ENCODE results near the gene FSTL4. TPM values are rescaled to one million over a fixed set of nuclear protein-coding genes. Genes with fewer than 3 reads are reported as not detected.
"Not testable (repeated sequence)": the region's sequence is repeated elsewhere in the genome, so short reads cannot be mapped to it uniquely, and the experiment has no call there.

The FSTL4 gene
- total and polyA plus RNA-seq, 5 experiments from 2014 or later: 1.5 to 1.6 TPM; not detected in 3

DNA sequence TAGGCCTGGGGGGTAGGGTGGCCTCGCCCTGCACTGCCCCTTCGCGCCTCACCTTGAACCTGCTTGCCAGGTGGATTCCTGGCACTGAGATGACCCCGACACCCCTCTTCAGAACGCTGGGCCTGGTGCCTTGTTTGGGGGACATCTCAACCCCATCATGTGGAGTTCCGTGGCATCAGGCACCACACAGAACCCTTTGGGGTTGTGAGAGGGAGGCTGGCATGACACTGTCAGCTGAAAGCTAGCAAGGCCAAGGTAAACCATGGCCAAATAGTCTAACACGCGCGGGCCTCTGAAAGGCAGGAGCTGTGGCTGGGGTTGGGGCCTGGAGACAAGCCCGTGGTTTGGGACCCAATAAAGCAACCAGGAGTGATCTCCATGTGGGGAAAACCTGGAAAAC is 163.2 kb downstream of the FSTL4 start:
- Mint-ChIP-seq H3K4me1 (no peaks in the 10 kb centered on the region), H3K4me3 (no peak overlapping the region), H3K27ac (no peak overlapping the region), H3K36me3 (no peaks in the 10 kb centered on the region), H3K27me3 (peaks cover 0 to 11% (median 10%) of the 10 kb centered on the region in 5 donors), H3K9me3 (no peaks in the 10 kb centered on the region)
- DNase-seq (no peak), ATAC-seq (no peak)
- POLR2A ChIA-PET: no interaction called here

DNA sequence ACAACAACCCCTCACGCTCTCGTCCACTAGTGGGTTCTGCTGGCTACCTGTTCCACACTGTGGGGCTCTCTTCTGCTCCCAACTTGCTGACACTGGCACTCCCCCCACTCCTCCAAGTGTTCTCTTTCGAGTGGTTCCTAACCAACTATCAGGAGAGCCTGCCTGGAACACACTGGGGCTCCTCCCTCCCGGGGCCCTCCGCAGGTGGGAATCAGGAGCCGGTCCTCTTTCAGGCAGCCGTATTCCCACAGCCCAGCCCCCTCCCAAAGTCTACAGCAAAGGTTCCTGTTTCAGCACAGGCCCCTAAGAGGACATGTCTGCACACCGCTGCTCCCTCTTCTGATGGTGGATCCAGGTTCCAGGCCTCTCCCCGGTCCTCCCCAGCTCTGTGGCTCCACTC is 165.9 kb downstream of the FSTL4 start:
- Mint-ChIP-seq H3K36me3 (no peaks in the 10 kb centered on the region), H3K4me3 (no peak overlapping the region), H3K4me1 (no peaks in the 10 kb centered on the region), H3K27ac (no peak overlapping the region), H3K9me3 (no peaks in the 10 kb centered on the region), H3K27me3 (peaks cover 2 to 11% (median 6%) of the 10 kb centered on the region in 5 donors)
- POLR2A ChIA-PET: no interaction called here
- ATAC-seq: no peak
- DNase-seq: no peak

DNA sequence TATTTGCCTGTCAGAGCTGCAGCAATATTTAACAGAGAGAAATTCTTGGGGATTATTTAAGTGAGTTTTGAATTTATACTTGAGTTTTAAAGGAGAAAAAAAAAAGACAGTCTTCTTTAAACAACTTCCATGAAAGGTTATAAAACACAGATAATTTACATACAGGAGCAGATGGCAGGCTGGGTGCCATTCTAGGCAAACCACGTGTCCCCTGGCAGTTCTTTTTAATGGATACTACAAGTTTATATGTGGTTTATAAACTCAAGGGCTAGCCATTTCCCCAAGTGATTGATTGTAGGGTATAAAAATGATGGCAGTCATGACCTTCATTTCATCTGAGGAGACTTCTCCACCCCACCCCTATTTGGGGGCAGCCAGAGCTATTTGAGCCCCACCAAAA is 166.6 kb downstream of the FSTL4 start:
- ATAC-seq (no peak), DNase-seq (no peak)
- no peak overlapping the region for H3K4me3 Mint-ChIP-seq
- POLR2A ChIA-PET: no interaction called here
- H3K27me3 Mint-ChIP-seq: peaks cover 2 to 6% (median 4%) of the 10 kb centered on the region in 5 donors
- no peaks in the 10 kb centered on the region for H3K4me1 Mint-ChIP-seq
- H3K9me3 Mint-ChIP-seq: no peaks in the 10 kb centered on the region
- no peak overlapping the region for H3K27ac Mint-ChIP-seq
- no peaks in the 10 kb centered on the region for H3K36me3 Mint-ChIP-seq

DNA sequence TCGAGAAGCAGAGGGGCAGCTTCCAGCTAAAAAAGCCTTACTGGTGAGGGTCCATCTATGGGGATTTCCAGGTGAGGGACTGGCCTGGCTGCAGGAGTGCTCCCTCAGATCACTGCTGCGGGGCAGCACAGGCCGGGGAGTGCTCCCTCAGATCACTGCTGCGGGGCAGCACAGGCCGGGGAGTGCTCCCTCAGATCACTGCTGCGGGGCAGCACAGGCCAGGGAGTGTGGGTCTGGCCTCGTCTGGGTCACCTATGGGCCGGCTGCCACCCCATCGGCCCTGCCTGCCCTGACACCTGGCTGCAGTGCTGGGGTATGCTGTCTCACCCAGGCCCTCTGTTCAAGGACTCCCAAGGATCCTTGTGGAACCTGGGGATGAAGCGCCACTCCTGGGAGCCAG is 167.1 kb downstream of the FSTL4 start:
- H3K36me3 Mint-ChIP-seq, H3K27me3 Mint-ChIP-seq, H3K4me1 Mint-ChIP-seq, H3K27ac Mint-ChIP-seq, ATAC-seq, DNase-seq, H3K9me3 Mint-ChIP-seq, H3K4me3 Mint-ChIP-seq, POLR2A ChIA-PET: not testable (repeated sequence)

DNA sequence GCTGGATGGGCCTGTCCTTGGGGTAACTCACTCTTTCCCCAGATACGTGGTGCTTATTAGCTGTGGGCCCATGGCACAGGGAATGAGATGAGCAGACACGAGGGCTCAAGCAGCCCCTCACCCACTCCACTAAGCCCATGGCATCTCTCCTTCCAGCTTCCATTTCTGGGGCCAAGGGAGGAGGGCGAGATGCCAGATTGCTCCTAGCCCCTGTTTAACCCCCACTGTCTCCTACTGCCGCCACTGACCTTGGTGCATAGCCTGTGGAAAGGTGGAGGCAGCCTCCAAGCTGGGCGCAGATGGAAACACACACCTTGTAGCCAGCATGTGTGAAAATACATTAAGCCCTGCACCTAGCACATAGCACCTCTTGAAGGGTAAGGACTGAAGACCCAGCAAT is 167.6 kb downstream of the FSTL4 start:
- Mint-ChIP-seq H3K36me3 (no peaks in the 10 kb centered on the region), H3K4me1 (no peaks in the 10 kb centered on the region), H3K27me3 (peaks cover 0 to 2% (median 1%) of the 10 kb centered on the region in 5 donors), H3K9me3 (no peaks in the 10 kb centered on the region), H3K27ac (no peak overlapping the region), H3K4me3 (no peak overlapping the region)
- POLR2A ChIA-PET: no interaction called here
- no peak for DNase-seq
- no peak for ATAC-seq

DNA sequence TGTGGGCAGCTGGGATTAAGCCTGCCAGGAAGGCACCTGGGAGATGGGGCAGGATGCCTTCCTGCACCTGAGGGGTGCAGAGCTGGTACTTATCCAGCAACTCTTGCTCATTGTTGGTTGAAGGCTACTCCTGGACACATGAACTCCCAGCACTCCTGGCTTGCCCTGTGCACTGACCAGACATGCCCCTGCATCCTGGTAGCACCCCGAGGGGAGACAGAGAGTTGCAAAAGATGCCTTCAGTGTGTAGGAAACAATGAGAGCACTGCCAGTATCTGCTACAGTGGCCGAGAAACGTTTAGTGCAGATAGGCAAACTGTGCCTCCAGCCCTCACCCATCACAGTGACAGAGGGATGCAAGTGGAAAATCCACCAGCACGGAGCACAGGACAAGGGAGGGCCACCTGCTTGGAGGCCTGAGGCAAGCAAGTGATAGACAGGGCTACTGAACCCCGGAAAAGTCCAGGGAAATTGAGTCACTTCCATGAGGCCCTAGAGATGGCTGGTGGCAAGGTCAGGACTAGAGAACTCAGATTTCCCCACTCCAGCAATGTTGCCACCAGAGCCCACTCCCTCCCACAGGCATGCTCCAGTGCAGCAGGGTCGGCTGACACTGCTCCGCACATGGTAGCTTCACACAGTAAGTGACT is 171.1 kb downstream of the FSTL4 start:
- no peak for DNase-seq
- Mint-ChIP-seq H3K36me3 (no peaks in the 10 kb centered on the region), H3K4me1 (no peaks in the 10 kb centered on the region), H3K27ac (no peak overlapping the region), H3K27me3 (peaks cover 0 to 7% (median 3%) of the 10 kb centered on the region in 5 donors), H3K9me3 (no peaks in the 10 kb centered on the region), H3K4me3 (no peak overlapping the region)
- POLR2A ChIA-PET: no interaction called here
- no peak for ATAC-seq

DNA sequence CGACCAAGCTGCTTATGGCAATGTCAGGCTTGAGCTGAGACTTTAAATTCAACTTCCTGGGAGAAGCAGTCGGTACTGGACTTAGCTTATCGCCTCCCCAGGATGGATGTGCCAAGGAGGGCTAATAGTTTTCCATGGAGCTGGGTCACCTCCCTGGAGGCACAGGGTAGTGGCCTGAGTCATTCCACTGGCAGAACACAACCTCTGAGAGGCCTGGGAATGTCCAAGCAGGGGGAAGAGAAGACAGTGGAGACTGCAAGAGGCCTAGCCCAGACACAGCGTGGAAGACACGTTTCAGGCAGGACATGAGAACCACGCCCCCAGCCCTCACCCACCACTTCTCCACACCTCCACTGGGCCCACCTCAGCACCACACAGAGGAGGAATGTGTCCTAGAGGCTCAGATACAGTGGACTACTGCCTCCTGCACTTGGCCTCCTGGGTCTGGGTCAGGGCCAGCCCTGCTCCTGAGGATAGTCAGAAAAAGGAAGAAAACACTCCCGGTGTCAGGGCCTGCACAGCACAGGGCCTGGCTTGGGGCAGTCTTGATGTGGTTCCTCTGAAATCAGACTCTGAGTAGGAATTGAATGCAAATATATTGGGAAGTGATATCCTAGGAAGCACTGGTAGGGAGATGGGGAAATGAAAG is 171.8 kb downstream of the FSTL4 start:
- Mint-ChIP-seq H3K27me3 (peaks cover 0 to 7% (median 3%) of the 10 kb centered on the region in 5 donors), H3K27ac (no peak overlapping the region), H3K4me1 (no peaks in the 10 kb centered on the region), H3K4me3 (no peak overlapping the region), H3K36me3 (no peaks in the 10 kb centered on the region), H3K9me3 (no peaks in the 10 kb centered on the region)
- ATAC-seq (no peak), DNase-seq (no peak)
- POLR2A ChIA-PET: no interaction called here

DNA sequence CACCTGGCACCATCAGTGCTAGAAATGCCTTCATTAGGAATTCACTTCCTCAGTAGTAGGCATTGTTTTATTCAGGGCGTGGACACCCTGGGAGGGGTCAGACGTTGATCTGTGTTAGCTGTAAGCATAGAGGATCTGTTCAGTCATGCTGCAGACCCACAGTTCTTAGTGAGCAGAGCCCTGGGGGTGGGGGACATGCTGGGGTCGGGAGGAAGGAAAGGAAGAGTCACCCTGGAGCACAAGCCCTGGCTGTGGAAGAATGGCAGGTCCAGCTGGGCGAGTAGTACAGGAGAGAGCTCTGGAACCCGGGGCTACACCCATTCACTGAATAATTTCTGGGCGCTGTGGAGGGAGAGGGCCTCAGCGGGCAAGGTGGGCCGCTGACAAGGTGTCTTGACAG is 172.5 kb downstream of the FSTL4 start:
- H3K4me3 Mint-ChIP-seq: no peak overlapping the region

DNA sequence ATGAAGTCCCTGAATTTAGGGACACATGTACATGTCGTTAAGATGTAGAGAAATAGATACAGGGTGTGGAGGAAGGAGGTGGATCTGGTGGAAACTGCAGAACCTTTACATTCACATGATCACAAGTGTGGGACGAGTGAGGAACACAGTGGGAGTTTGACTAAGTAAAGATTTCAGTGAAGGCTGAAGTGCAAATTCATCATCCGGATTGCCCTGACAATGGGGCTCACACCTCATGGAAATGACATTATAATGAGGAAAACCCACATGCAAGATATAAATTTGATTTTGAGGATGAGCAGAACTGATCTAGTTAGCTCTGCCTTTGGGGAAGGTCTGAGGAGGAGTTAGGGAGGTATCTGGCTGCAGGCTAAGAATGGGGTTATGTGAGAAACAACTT is 173.9 kb downstream of the FSTL4 start:
- no peak for ATAC-seq
- Mint-ChIP-seq H3K27me3 (peaks cover 0 to 6% (median 5%) of the 10 kb centered on the region in 5 donors), H3K4me1 (peaks cover 0 to 3% (median 0%) of the 10 kb centered on the region in 4 donors), H3K9me3 (no peaks in the 10 kb centered on the region), H3K27ac (no peak overlapping the region), H3K36me3 (no peaks in the 10 kb centered on the region), H3K4me3 (no peak overlapping the region)
- DNase-seq: no peak
- POLR2A ChIA-PET: no interaction called here

More for the DNA sequence above, 172.5 kb downstream of the FSTL4 start:
- ATAC-seq (no peak), DNase-seq (no peak)
- POLR2A ChIA-PET: no interaction called here
- no peaks in the 10 kb centered on the region for H3K36me3 Mint-ChIP-seq
- no peak overlapping the region for H3K27ac Mint-ChIP-seq
- peaks cover 0 to 2% (median 0%) of the 10 kb centered on the region in 4 donors for H3K4me1 Mint-ChIP-seq
- no peaks in the 10 kb centered on the region for H3K9me3 Mint-ChIP-seq
- H3K27me3 Mint-ChIP-seq: peaks cover 0 to 7% (median 3%) of the 10 kb centered on the region in 5 donors

DNA sequence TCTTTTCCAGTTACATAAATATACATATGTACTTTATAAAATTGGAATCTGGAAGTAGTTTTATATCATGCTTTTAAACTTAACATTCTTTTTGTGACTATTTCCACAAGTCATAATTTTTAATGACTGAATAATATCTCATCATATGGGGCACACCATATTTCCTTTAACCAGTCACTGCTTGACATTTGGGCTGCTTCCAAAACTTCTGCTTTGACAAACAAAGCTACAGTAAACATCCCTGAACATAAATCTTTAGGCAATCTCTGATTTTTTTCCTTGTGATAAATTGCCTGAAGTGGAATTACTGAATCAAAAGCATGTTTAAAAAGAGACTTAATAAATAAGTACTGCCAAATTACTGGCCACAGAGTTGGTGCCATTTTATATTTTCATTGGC is 178.0 kb downstream of the FSTL4 start:
- POLR2A ChIA-PET: no interaction called here
- H3K9me3 Mint-ChIP-seq: no peaks in the 10 kb centered on the region
- no peak overlapping the region for H3K4me3 Mint-ChIP-seq
- H3K4me1 Mint-ChIP-seq: peaks cover 0 to 3% (median 0%) of the 10 kb centered on the region in 4 donors
- ATAC-seq (no peak), DNase-seq (no peak)
- H3K36me3 Mint-ChIP-seq: no peaks in the 10 kb centered on the region
- peaks cover 0 to 9% (median 5%) of the 10 kb centered on the region in 5 donors for H3K27me3 Mint-ChIP-seq
- no peak overlapping the region for H3K27ac Mint-ChIP-seq

DNA sequence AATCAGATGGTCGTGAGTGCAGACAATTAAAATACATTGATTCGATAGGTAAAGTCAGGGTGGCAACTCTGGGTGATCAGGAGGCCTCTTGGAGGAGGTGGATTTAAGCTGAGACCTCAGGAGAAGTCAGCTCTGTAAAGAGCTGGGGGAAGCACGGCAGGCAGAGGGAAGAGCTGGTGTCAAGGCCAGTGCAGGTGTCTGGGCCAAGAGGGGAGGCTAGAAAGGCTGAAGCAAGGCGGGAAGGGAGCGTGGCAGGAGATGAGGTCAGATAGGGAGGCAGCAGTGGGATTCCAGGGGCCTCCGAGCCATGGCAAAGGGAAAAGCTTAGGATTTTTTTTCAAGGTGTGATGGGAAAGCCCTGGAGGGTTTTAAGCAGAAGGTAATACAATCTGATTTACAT is 178.7 kb downstream of the FSTL4 start:
- H3K4me3 Mint-ChIP-seq: no peak overlapping the region
- peaks cover 0 to 9% (median 5%) of the 10 kb centered on the region in 5 donors for H3K27me3 Mint-ChIP-seq
- H3K4me1 Mint-ChIP-seq: peaks cover 0 to 3% (median 0%) of the 10 kb centered on the region in 4 donors
- H3K9me3 Mint-ChIP-seq: no peaks in the 10 kb centered on the region
- no peak overlapping the region for H3K27ac Mint-ChIP-seq
- DNase-seq: no peak
- no peaks in the 10 kb centered on the region for H3K36me3 Mint-ChIP-seq
- ATAC-seq: no peak
- POLR2A ChIA-PET: no interaction called here

DNA sequence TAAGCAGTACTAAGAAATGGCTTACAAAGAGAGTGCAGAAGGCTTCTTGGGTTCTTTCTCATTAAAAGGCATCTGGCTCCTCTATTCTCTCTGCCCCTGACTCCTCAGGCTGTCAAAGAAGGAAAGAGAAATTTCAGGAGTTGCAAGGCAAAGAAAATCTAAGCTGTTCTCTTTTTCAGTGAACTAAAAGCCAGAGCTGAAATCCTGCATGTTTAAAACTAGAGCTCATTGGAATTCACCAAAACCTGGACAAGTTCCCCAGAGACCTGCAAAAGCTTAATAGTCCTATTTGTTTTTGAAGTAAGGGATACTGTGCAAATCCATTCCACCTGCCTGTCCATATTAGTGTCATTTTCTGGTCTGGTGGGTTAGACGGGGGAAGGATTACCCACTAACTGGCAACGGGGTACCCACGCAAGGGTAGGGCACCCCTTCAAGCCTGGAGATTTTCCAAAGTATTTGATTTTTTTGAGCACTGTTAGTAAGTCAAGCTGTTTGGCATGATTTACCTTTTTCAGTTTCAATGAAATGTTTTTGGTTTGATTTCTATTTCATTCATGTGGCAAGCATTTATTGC is 179.3 kb downstream of the FSTL4 start:
- H3K9me3 Mint-ChIP-seq: no peaks in the 10 kb centered on the region
- no peak overlapping the region for H3K4me3 Mint-ChIP-seq
- ATAC-seq (no peak), DNase-seq (no peak)
- H3K27ac Mint-ChIP-seq: no peak overlapping the region
- no peaks in the 10 kb centered on the region for H3K36me3 Mint-ChIP-seq
- POLR2A ChIA-PET: no interaction called here
- H3K27me3 Mint-ChIP-seq: peaks cover 0 to 11% (median 5%) of the 10 kb centered on the region in 5 donors
- H3K4me1 Mint-ChIP-seq: peaks cover 0 to 3% (median 0%) of the 10 kb centered on the region in 4 donors

DNA sequence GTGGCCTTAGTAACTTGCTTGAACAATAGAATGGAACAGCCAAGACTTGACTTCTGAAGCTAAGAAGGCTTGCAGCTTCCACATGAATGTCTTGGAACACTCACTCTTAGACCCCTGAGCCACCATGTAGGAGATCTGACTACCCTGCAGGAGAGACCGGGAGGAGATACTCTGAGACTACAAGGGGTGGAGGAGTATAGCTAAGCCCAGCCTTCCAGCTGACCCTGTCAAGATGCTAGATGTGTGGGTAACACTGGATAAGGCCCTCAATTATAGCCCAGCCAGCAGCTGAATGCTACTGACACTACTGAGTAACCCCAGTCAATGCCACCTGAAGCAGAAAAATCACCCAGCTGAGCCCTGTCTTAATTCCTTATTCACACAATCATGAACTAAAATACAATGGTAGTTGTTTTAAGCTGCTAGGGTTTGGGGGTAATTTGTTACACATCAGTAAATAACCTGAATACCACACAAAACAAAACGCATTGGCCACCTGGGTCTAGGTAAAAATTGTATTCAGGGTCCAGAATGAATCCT is 180.9 kb downstream of the FSTL4 start:
- H3K4me3 Mint-ChIP-seq: peak overlapping the region in 1 of 10 donors; percentile 45
- ATAC-seq: no peak
- no peaks in the 10 kb centered on the region for H3K9me3 Mint-ChIP-seq
- H3K36me3 Mint-ChIP-seq: no peaks in the 10 kb centered on the region
- H3K4me1 Mint-ChIP-seq: peaks cover 0 to 3% (median 0%) of the 10 kb centered on the region in 4 donors
- H3K27me3 Mint-ChIP-seq: peaks cover 0 to 13% (median 0%) of the 10 kb centered on the region in 5 donors
- DNase-seq: no peak
- POLR2A ChIA-PET: no interaction called here
- H3K27ac Mint-ChIP-seq: no peak overlapping the region
